Effector CD4-positive, alpha-beta T cell (primary cell): ENCODE results near the gene HHAT.
"Not testable (repeated sequence)": the region's sequence is repeated elsewhere in the genome, so short reads cannot be mapped to it uniquely, and the experiment has no call there.

ENCODE experiments used
- DNase-seq: peaks from one replicate; pipeline ENCODE4 v3.0.0-alpha.2; 2020

Gene HHAT

GRCh38 chr1:210400043-210400840, 71.5 kb downstream of the HHAT start:
- DNase-seq, result peak; percentile 6

DNA sequence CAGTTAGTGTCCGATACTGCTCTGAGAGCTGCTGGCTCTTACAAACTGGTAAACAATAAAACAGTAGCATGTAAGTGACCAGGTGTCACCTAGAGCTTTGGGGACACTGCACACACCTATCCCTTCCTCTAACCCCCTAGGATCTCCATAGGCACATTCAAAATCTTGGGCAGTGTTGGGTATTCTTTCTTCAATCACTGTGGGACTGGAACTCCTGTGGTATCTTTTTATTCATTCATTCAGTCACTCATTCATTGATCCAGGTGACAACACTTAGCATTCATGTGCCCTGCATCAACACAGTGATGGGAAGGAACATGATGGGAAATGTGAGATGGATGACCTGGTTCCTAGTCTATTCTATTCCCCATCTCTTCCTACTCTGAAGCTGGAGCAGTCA, 73.9 kb downstream of the HHAT start:
- no peak for DNase-seq

DNA sequence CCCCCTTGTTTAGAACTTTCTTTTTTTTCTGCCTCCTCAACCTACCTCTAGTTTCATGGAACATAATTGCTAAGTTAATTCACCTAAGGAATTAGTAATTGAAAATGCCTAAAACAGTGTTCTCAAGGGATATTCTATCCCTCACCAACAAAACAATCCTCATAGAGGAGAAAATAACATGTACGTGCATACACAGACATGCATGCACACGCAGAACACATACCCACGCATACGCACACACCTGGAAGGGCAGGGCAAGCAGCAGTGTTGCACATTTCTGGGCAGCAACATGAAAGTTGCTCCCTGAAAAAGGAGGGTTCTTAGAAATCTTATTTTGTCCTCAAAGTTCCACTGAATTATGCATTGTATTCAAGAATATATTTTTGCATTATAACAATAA, 76.6 kb downstream of the HHAT start:
- DNase-seq, result no peak

DNA sequence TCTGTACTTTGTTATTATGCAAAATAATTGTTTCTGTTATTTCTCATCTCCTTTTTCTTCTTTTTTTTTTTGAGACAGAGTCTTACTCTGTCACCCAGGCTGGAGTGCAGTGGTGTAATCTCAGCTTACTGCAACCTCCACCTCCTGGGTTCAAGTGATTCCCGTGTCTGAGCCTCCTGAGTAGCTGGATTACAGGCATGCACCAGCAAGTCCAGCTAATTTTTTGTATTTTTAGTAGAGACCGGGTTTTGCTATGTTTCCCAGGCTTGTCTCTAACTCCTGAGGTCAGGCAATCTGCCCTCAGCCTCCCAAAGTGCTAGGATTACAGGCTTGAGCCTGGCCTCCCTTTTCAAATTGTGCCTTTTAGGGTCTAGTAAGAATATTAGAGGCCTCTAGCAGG, 77.6 kb downstream of the HHAT start:
- not testable (repeated sequence) for DNase-seq

GRCh38 chr1:210407207-210407886, 78.6 kb downstream of the HHAT start:
- DNase-seq, result peak; percentile 58

DNA sequence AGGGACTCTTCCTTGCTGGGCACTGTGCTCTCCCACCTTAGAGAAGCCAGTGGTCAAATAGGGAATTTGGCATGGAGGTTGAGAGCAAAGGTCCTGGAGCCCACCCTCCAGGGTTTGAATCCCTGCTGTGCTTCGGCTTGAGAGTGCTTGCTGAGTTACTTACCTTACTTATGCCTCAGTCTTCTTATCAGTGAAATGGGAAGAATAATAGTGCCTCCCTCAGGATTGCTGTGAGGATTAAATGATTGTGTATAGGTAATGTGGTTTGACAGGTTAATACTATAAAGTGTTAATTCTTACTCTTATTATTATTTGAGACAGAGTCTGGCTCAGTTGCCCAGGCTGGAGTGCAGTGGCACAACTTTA, 79.2 kb downstream of the HHAT start:
- DNase-seq, result no peak

- DNase-seq, result no peak
Observed at GRCh38 chr1:210412240-210412639, 83.5 kb downstream of the HHAT start.

GRCh38 chr1:210413951-210414350, 85.2 kb downstream of the HHAT start:
- no peak for DNase-seq

- no peak for DNase-seq
Observed at GRCh38 chr1:210415846-210416448, 87.2 kb downstream of the HHAT start.

DNA sequence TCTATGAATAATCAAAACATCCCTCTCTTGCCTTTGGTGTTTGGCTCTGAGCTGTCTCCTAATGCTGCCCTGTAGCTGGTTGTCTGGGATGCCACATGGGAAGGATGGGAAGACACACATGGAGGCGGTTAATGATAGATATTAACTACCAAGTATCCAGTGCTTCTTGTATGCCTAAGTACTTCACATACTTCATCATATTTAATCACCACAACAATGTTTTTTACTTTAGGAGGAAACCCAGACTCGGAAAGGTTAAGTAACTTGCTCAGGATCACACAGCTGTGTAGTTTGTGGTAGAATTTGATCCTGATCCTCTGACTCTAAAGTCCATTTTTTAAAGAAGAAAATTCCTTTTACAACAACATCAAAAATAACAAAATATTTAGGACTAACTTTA, 88.0 kb downstream of the HHAT start:
- no peak for DNase-seq

DNA sequence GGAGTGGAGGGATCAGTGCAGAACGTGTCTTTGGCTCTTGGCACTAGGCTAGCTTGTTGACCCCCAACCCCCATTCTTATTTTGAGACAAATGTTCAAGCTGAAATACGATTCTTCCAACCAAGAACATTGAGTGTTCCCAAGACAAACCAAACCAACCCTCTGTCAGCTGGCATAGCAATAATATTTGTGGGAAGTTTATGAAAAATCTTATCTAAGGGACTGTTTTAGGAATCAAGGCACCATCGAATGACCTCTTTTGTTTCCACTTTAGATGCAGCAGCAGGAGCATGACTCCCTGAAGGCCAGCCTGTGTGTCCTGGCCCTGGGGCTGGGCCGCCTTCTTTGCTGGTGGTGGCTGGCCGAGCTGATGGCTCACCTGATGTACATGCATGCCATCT, 89.2 kb downstream of the HHAT start:
- no peak for DNase-seq

DNA sequence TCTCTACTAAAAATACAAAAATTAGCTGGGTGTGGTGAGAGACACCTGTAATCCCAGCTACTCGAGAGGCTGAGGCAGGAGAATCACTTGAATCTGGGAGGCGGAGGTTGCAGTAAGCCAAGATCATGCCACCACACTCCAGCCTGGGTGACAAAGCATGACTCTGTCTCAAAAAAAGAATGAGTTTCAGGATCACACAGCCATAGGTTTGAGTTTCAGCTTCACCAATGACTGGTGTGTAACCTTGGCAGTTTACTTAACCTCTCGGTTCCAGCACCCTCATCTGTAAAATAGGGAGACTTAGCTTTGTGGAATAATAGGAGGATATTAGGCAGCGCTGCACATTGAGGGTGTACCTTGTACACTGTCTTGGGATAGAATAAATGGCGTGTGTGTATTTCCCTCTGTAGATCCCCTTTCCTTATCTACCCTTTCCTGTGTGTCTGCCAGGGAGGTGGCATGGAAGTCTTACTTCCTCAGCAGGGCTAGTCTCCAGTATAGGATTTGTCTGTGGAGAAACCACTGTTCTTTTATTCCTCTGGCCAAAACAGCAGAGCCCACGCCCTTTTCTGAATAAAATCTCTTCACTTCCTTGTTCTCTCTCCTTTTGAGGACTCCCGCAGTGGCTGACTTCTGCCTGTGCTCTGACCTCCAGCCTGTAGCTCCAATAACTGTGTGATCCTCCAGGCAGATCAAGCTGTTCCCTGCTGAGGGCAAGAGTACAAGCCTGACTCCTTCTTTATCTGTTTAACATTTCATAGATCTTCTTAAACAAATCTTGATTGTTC, 90.4 kb downstream of the HHAT start:
- DNase-seq, result no peak

- DNase-seq, result not testable (repeated sequence)
Observed at GRCh38 chr1:210426696-210427095, 98.0 kb downstream of the HHAT start.

DNA sequence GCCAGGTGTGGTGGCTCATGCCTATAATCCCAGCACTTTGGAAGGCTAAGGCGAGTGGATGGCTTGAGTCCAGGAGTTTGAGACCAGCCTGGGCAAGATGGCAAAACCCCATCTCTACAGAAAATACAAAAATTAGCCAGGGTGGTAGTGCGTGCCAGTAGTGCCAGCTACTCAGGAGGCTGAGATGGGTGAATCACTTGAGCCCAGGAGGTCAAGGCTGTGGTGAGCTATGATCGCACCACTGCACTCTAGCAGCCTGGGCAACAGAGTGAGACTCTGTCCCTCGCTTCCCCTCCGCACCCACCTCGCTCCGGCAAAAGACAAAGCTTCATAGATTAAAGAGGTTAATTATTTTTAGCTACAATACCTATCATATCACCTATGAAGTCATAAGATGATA, 100.0 kb downstream of the HHAT start:
- DNase-seq, result no peak

GRCh38 chr1:210434223-210434622, 105.5 kb downstream of the HHAT start:
- DNase-seq, result no peak

DNA sequence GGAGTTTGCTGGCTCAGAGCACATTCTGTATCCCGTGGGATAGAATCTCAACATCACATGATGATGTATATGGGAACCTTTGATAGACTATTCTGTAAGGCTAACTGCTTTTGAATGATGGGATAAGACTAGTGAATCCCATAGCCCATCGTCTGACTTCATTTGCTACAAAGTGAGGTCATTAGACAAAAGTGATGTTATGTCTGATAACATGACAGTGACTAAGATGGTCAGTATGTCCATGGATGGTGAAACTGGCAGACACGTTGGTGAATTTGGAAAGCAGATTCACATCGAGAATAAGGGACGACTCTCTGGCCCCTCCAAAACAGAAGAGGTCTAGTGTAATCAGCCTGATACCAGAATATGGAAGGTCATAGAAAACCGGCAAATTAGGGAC, 108.4 kb downstream of the HHAT start:
- no peak for DNase-seq

GRCh38 chr1:210437781-210438180, 109.1 kb downstream of the HHAT start:
- DNase-seq, result no peak

- no peak for DNase-seq
Observed at GRCh38 chr1:210438928-210439841, 110.5 kb downstream of the HHAT start.

DNA sequence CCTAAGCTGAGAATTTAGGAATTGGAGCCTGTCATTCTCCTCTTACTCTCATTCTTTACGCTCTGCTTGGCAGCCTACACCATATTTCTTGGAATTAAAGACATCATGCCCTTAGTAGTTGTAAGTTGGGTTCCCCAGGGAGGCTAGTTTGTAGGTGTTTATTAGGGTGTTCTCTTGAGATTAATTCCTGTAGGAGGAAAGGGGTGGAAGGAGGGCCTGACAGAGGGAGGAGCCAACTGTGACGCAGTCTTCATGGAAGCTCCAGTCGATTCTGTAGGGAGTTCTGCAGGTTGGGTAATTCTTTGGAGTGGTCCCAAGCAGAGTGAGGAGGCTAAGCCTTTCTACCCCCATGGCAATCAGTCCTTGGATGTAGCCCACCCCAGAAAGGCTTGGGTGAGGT, 111.4 kb downstream of the HHAT start:
- no peak for DNase-seq

DNA sequence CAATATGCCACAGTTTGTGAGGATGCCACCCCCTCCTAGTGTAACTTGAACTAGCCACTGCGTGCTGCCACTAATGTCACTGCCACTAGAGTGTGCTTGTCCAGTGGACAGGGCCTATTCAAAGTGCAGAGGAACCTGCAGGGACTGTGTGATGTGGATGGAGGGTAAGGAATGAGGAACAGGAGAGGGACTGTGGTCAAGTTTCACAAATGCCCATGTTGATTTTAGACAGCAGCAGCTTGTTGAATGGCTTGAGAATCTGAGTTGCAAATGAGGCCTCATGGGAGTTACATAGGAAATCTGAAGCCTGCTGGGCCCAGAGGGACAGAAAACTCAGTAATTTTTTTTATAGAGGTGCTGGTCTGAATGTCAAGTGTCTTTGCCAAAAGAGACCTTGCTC, 112.3 kb downstream of the HHAT start:
- DNase-seq, result no peak

GRCh38 chr1:210445485-210445884, 116.8 kb downstream of the HHAT start:
- no peak for DNase-seq

- no peak for DNase-seq
Observed at GRCh38 chr1:210445931-210446330, 117.2 kb downstream of the HHAT start.
